Stimulated activated CD4-positive, alpha-beta T cell treated with anti-CD3 and anti-CD28 coated beads, Interleukin-2, amount 100 ng/mL, for 48 hours (primary cell): Measurements from ENCODE around the gene ARMS2.

ENCODE experiments used
- DNase-seq, 2 donors: peaks; one replicate each; pipeline ENCODE4 v3.0.0-alpha.2; 2020

Gene ARMS2

GRCh38 chr10:122495406-122496340 is 41.2 kb downstream of the ARMS2 start:
- DNase-seq: no peak

GRCh38 chr10:122497241-122497640 is 42.8 kb downstream of the ARMS2 start:
- no peak for DNase-seq

- DNase-seq: no peak
These were observed 44.1 kb downstream of the ARMS2 start for GRCh38 chr10:122498521-122498920.

- no peak for DNase-seq
These were observed 44.6 kb downstream of the ARMS2 start for GRCh38 chr10:122499012-122499411.

DNA sequence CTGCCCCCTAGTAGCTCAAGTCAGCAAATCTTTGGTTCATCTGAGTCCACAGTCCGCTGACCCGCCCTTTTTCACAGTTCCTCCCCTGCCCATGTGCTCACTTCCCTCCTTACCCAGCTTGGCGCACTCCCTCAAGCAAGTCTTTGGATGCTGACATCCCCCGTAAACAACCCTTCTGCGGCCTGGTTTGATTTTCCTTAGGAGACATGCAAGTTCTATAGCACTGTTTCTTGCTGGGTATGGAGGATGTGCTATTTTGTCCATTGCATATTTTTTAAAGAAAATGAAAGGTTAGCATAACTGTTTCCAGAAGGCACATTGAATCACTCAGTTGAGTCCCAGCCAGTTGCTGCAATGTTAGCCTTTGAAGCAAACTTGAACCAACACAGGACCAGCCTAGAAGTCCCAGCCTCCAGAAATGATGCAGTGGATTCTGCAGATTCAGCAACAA is 45.1 kb downstream of the ARMS2 start:
- no peak for DNase-seq

DNA sequence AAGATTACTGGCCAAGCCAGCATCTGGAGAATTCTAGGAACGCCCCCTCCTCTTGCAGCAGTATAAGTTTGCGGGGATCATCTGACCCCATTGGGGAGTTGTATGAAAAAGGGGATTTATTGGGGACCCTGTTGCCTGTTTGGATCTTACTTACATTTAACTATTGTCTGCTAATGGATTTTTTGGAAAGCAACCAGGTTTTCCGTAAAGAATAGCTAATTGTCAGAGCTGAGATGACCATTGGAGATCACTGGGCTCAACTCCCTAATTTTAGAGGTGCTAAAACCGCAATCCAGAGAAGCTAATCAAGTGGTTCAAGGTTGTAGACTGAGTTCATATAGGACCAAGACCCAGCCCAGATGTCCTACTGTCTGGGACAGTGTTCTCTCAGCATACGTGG is 45.7 kb downstream of the ARMS2 start:
- no peak for DNase-seq

DNA sequence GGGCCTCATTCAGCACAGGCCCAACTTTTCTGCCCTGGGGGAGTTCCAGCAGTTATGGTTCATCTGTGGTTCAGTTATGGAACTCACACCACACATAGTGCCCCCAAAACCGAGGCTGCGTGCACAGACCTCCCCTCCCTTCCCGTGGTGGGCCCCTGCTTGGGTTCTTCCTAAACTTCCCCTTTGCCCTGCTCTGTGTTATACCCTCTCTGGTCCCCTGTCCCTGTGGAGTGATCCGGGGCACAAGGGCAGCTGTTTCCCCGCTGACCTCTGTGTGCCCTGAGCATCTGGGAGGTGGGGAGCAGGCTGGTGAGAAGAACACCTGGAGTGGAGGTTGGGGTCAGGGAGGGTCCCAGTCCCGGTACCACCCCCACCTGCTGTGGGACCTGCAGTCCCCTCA is 46.3 kb downstream of the ARMS2 start:
- no peak for DNase-seq

- DNase-seq: no peak
These were observed 48.6 kb downstream of the ARMS2 start for GRCh38 chr10:122503012-122503411.

DNA sequence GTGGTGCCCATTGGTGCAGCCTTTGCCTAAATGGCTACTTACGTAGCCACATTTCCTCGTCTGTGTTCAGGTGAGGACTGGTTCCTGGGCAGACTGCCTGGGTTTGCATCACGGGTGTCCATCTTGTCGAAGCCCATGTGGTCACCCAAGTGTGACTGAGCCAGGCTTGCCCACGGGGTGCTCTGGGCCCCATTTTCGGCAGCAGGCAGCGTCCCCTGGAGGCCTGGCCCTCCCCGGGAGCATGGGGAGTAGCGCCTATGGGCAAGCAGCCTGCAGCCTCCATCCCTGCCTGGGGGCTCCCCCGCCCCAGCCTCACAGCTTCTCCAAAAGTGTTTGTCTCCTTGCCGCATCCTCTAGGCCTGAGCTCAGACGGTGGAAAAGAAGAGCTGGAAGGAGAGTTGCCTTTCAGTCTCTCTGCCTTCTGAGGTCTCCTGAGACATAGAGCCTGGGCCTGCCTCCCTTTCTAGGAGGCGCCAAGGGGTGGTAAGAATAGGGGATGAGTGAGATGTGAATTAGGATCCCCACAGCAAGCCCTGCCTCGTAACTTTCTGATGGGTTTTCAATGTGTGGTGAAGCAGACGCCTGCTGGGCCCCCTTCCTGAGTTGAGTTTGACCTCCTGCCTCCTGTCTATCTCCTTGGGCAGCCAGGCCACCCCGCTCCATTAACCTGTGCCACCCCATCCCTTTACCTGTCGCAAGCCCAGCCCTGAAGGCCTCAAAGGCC is 49.6 kb downstream of the ARMS2 start:
- no peak for DNase-seq

DNA sequence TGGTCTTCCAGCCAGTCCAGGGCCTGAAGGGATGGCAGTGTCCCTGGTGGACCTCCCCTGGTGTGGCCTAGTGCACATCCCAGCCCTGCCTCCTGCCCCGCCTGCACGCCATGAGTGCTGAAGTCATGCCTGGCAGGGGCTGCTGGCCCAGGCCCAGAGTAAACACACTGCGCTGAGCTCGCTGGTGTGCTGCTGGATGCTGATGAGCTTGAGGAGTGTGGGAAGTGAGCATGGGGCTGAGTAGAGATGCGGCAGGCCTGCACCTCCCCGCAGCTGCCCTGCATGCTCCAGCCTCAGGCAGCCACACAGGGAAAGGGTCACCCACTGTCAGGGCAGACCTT is 50.1 kb downstream of the ARMS2 start:
- DNase-seq: no peak

DNA sequence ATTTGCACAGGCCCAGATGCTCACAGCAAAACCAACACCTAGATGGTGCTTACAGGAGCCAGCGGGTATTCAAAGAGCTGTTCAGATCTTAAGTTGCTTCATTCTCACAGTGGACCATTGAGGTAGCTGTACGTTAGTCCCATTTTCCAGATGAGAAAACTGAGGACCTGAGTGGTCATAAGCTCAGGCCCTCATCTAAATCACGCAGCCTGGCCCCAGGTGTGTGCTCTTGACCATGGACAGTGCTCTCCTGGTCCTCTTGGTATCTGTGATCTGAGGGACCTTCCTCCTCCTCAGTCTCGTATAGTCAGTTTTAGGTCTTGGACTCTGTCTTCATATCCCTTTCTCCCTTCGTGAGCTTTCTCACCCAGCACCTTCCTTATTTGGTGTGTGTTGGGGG is 50.6 kb downstream of the ARMS2 start:
- DNase-seq: no peak

GRCh38 chr10:122505885-122506645 is 51.6 kb downstream of the ARMS2 start:
- no peak for DNase-seq
